Stomach (tissue), 9 donors: Measurements from ENCODE around the gene RHBDD3. TPM values are rescaled to one million over a fixed set of nuclear protein-coding genes. Genes with fewer than 3 reads are reported as not detected.

ENCODE experiments used
- DNase-seq, 2 donors: peaks; one replicate each; pipeline versions ENCODE4 v3.0.0 to v3.0.0-alpha.2; 2013 to 2019
- H3K27ac ChIP-seq, 5 donors: fragments of 200-600 bp in 4 of 5; sonication (generic) in 4 of 5; one replicate each; pipeline ENCODE4 v1.5.1; 2013 to 2019; ENCODE audit warnings: mild to moderate bottlenecking in 1 of 5, moderate library complexity in 1 of 5
- H3K27me3 ChIP-seq, 3 donors: fragments of 200-600 bp; sonication (generic); one replicate each; pipeline ENCODE4 v1.5.1; 2017 to 2019; ENCODE audit warnings: mixed run types in 1 of 3
- H3K36me3 ChIP-seq, 4 donors: fragments of 200-600 bp; sonication (generic); 1 replicate in 3 of 4; 2 replicates in 1 of 4; pipeline ENCODE4 v1.5.1; 2016 to 2019
- H3K4me1 ChIP-seq, 4 donors: fragments of 200-600 bp; sonication (generic); one replicate each; pipeline ENCODE4 v1.5.1; 2016 to 2019
- H3K4me3 ChIP-seq, 4 donors: fragments of 200-600 bp; sonication (generic) in 3 of 4; one replicate each; pipeline ENCODE4 v1.5.1; 2016 to 2019; ENCODE audit warnings: mild to moderate bottlenecking in 1 of 4
- H3K9me3 ChIP-seq, 4 donors: fragments of 200-600 bp; sonication (generic); one replicate each; pipeline ENCODE4 v1.5.1; 2016 to 2019
- CTCF ChIP-seq, 7 experiments: fragments of 450-650 bp in 4 of 7; fragments of 200-600 bp in 3 of 7; sonication (generic) in 3 of 7; IDR thresholded peaks; one replicate each; pipeline ENCODE4 v1.5.1; 2016 to 2019; ENCODE audit warnings: antibody characterized with exemption in 7 of 7, control low read depth in 2 of 7, mild to moderate bottlenecking in 1 of 7
- EP300 ChIP-seq: sonication (generic); formaldehyde crosslinking; IDR thresholded peaks from one replicate; pipeline ENCODE4 v1.6.1; 2017; ENCODE audit warnings: antibody characterized with exemption
- POLR2A ChIP-seq, 4 donors: fragments of 450-650 bp; IDR thresholded peaks; one replicate each; pipeline ENCODE4 v1.6.1; 2016; ENCODE audit warnings: antibody characterized with exemption in 4 of 4, control low read depth in 2 of 4, mild to moderate bottlenecking in 1 of 4, moderate library complexity in 1 of 4
- POLR2AphosphoS5 ChIP-seq, 3 donors: sonication (generic); formaldehyde crosslinking; IDR thresholded peaks; one replicate each; pipeline ENCODE4 v1.6.1; 2016; ENCODE audit warnings: antibody characterized with exemption in 3 of 3
- WGBS, 5 donors: extraction: QIAGEN DNeasy Blood & Tissue Kit in 3 of 5; methylation state at CpG; one replicate each; pipeline versions ENCODE4 v1.1.5 to v1.1.7; 2013 to 2018; 5-methylcytosine and 5-hydroxymethylcytosine counted together
- intact Hi-C: fragments of 100-400 bp; cut with DNase I; formaldehyde crosslinking; loops from one replicate; pipeline ENCODE4 v1.15.1; 2023; ENCODE audit warnings: low total_unique reads
- polyA plus RNA-seq, 3 donors: library from polyadenylated mRNA; stranded (reverse); fragments of 200-250 nt; gene quantifications; one replicate each; pipeline ENCODE4 v1.2.3, GENCODE V29; 2013
- total RNA-seq, 5 donors: library from RNA; depleted of rRNA; stranded (reverse); fragments of >200 nt; gene quantifications; one replicate each; pipeline versions ENCODE4 v1.1.0 to v1.2.3, GENCODE V29; 2014 to 2016
- donor health status: healthy with polysubstance abuse.
- donor health status: Bipolar disorder and iron deficiency.
- donor health status: healthy.

The RHBDD3 gene
- total and polyA plus RNA-seq, 8 donors: 9.8 to 76.5 (median 20.0) TPM

GRCh38 chr22:29258407-29259252, 9.2 kb downstream of the RHBDD3 start:
- intact Hi-C loops: loop anchor here (10.0 kb wide), 2 partner anchors 194 to 404 kb away; partner anchors contain the start of gene C22orf31
- H3K4me1 ChIP-seq: no peaks in the 10 kb centered on the region
- H3K4me3 ChIP-seq: no peak overlapping the region
- TF ChIP-seq POLR2AphosphoS5 (IDR thresholded peaks at IDR 0.05) (no peak), POLR2A (IDR thresholded peaks at IDR 0.05) (no peak), EP300 (no peak), CTCF (IDR thresholded peaks at IDR 0.05) (no peak)
- DNase-seq: no peak
- WGBS, 5 donors: 89 to 95% (median 93%) methylated on average over 3 to 17 of the region's 17 CpGs
- H3K27ac ChIP-seq: no peak overlapping the region
- H3K36me3 ChIP-seq: peaks cover 0 to 25% (median 22%) of the 10 kb centered on the region in 4 donors
- H3K27me3 ChIP-seq: no peaks in the 10 kb centered on the region
- H3K9me3 ChIP-seq: no peaks in the 10 kb centered on the region

- DNase-seq: no peak
- no peaks in the 10 kb centered on the region for H3K9me3 ChIP-seq
- 71 to 78% (median 75%) methylated on average over 2 to 8 of the region's 8 CpGs for WGBS, 5 donors
- H3K4me1 ChIP-seq: no peaks in the 10 kb centered on the region
- TF ChIP-seq EP300 (no peak), POLR2A (IDR thresholded peaks at IDR 0.05) (no peak), CTCF (IDR thresholded peaks at IDR 0.05) (no peak), POLR2AphosphoS5 (IDR thresholded peaks at IDR 0.05) (no peak)
- peaks cover 0 to 23% (median 19%) of the 10 kb centered on the region in 4 donors for H3K36me3 ChIP-seq
- H3K27ac ChIP-seq: no peak overlapping the region
- H3K27me3 ChIP-seq: no peaks in the 10 kb centered on the region
- no peak overlapping the region for H3K4me3 ChIP-seq
- intact Hi-C loops: loop anchor here (10.0 kb wide), 2 partner anchors 193 to 403 kb away; partner anchors contain the start of gene C22orf31
These were observed 10.0 kb downstream of the RHBDD3 start for GRCh38 chr22:29257751-29258181.

- no peak for DNase-seq
- Histone ChIP-seq H3K9me3 (no peaks in the 10 kb centered on the region), H3K36me3 (peaks cover 0 to 23% (median 19%) of the 10 kb centered on the region in 4 donors), H3K27me3 (no peaks in the 10 kb centered on the region), H3K4me3 (no peak overlapping the region), H3K27ac (no peak overlapping the region), H3K4me1 (no peaks in the 10 kb centered on the region)
- intact Hi-C loops: loop anchor here (10.0 kb wide), 2 partner anchors 192 to 402 kb away; partner anchors contain the start of gene C22orf31
- WGBS, 5 donors: 83 to 93% (median 92%) methylated on average over 8 of the region's 8 CpGs
- TF ChIP-seq POLR2A (IDR thresholded peaks at IDR 0.05) (no peak), EP300 (no peak), CTCF (IDR thresholded peaks at IDR 0.05) (no peak), POLR2AphosphoS5 (IDR thresholded peaks at IDR 0.05) (no peak)
These were observed 11.0 kb downstream of the RHBDD3 start for GRCh38 chr22:29256606-29257325.

GRCh38 chr22:29255064-29255621, 12.6 kb downstream of the RHBDD3 start:
- Histone ChIP-seq H3K4me3 (no peak overlapping the region), H3K27me3 (no peaks in the 10 kb centered on the region), H3K9me3 (no peaks in the 10 kb centered on the region), H3K27ac (no peak overlapping the region), H3K36me3 (peaks cover 0 to 14% (median 11%) of the 10 kb centered on the region in 4 donors), H3K4me1 (no peaks in the 10 kb centered on the region)
- intact Hi-C loops: loop anchor here (10.0 kb wide), 2 partner anchors 190 to 400 kb away; partner anchors contain the start of gene C22orf31
- 86 to 100% (median 95%) methylated on average over 2 to 11 of the region's 11 CpGs for WGBS, 5 donors
- TF ChIP-seq EP300 (no peak), CTCF (IDR thresholded peaks at IDR 0.05) (no peak), POLR2AphosphoS5 (IDR thresholded peaks at IDR 0.05) (no peak), POLR2A (IDR thresholded peaks at IDR 0.05) (no peak)
- DNase-seq: no peak
